Lower leg skin (tissue), 3 donors: ENCODE measurements around the gene MDM2.

Experiments
- CTCF ChIP-seq, 3 donors: fragments of 450-650 bp; IDR thresholded peaks; one replicate each; pipeline ENCODE4 v1.5.1; 2016; ENCODE audit warnings: antibody characterized with exemption in 3 of 3, mild to moderate bottlenecking in 3 of 3, moderate library complexity in 2 of 3
- POLR2A ChIP-seq, 2 donors: fragments of 450-650 bp; IDR thresholded peaks; one replicate each; pipeline ENCODE4 v1.6.1; 2016 to 2017; ENCODE audit warnings: antibody characterized with exemption in 2 of 2, mild to moderate bottlenecking in 1 of 2, moderate library complexity in 1 of 2

DNA sequence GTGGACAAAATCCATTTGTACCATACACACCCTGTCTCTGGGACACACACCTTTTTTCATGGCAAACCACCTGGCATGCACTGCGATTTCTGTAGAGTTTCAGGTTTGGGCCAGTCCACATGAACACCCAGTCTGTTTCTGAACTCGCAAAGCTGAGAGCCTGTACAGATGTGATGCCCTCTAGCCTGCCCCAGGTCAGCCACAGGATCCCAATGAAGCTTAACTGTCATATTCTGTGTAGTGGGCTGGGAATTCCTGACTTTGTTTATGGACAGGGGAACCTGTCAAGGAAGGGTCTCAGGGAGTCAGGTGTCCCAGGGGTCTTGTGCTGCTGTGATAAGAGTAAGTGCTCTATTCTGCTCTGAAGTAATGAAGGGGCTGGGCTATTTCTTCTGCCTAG is 85.2 kb downstream of the MDM2 start:
- no peak for TF ChIP-seq CTCF (IDR thresholded peaks at IDR 0.05)
- no peak for TF ChIP-seq POLR2A (IDR thresholded peaks at IDR 0.05)
